A673 (cell line): ENCODE data around the gene TMEM106C. TPM values are rescaled to one million over a fixed set of nuclear protein-coding genes. Genes with fewer than 3 reads are reported as not detected.

Source experiments
- BruUV-seq: library from RNA; stranded (reverse); fragments of 400-500 nt; replicated peaks from 2 replicates; lab custom pipeline; 2021; lab: Mats Ljungman, UMichigan
- CTCF ChIA-PET: fragments of 300-600 bp; sonication (Branson Sonifier 250); formaldehyde crosslinking; loops from one replicate; lab custom pipeline; 2022; ENCODE audit warnings: antibody characterized with exemption; lab: Charles Lee
- POLR2A ChIA-PET: fragments of 300-600 bp; sonication (Branson Sonifier 250); formaldehyde crosslinking; loops from one replicate; lab custom pipeline; 2022; ENCODE audit warnings: antibody characterized with exemption; ENCODE audit not compliant: low non-redundant PET; lab: Charles Lee
- DNase-seq: peaks from one replicate; pipeline ENCODE4 v3.0.0-alpha.2; 2015; ENCODE audit warnings: low spot score
- H3K27ac ChIP-seq: fragments of 200-600 bp; sonication (generic); 2 replicates; pipeline ENCODE4 v1.5.1; 2016; ENCODE audit warnings: mixed run types, low read depth, mild to moderate bottlenecking, mixed read lengths, antibody characterized with exemption, low read length; ENCODE audit not compliant: poor library complexity, severe bottlenecking
- H3K27me3 ChIP-seq: fragments of 200-600 bp; sonication (generic); replicated peaks from 2 replicates; pipeline ENCODE4 v1.6.1; 2017; ENCODE audit warnings: mixed run types, low read depth, mild to moderate bottlenecking, mixed read lengths, antibody characterized with exemption, low read length; ENCODE audit not compliant: insufficient read depth, poor library complexity
- H3K36me3 ChIP-seq: fragments of 200-600 bp; sonication (generic); 2 replicates; pipeline ENCODE4 v1.6.1; 2016; ENCODE audit warnings: mixed run types, mild to moderate bottlenecking, mixed read lengths, antibody characterized with exemption, low read length; ENCODE audit not compliant: insufficient read depth, poor library complexity, severe bottlenecking
- H3K4me1 ChIP-seq: fragments of 200-600 bp; sonication (generic); 2 replicates; pipeline ENCODE4 v1.6.1; 2017; ENCODE audit warnings: mixed run types, mild to moderate bottlenecking, mixed read lengths, antibody characterized with exemption, low read length; ENCODE audit not compliant: insufficient read depth, poor library complexity, severe bottlenecking
- H3K4me3 ChIP-seq: fragments of 200-600 bp; sonication (generic); 2 replicates; pipeline ENCODE4 v1.5.1; 2016; ENCODE audit warnings: low read depth, mixed run types, mild to moderate bottlenecking, mixed read lengths, low read length; ENCODE audit not compliant: poor library complexity, severe bottlenecking
- H3K9me3 ChIP-seq: fragments of 200-600 bp; sonication (generic); 2 replicates; pipeline ENCODE4 v1.6.1; 2016; ENCODE audit warnings: mixed run types, low read depth, mild to moderate bottlenecking, mixed read lengths, antibody characterized with exemption, low read length; ENCODE audit not compliant: poor library complexity, severe bottlenecking
- CTCF ChIP-seq: fragments of 300-800, 200-600 bp; sonication (generic); conservative IDR thresholded peaks from 2 replicates; pipeline ENCODE4 v1.5.1; 2017; ENCODE audit warnings: low read depth, mild to moderate bottlenecking, antibody characterized with exemption, low read length, moderate library complexity, mixed read lengths
- EZH2 ChIP-seq: fragments of 200-600 bp; sonication (generic); IDR thresholded peaks from 2 replicates; pipeline ENCODE4 v1.6.1; 2017; ENCODE audit warnings: borderline replicate concordance, low read depth, mild to moderate bottlenecking, mixed read lengths, antibody characterized with exemption, low read length; ENCODE audit not compliant: poor library complexity, severe bottlenecking
- intact Hi-C: fragments of 100-400 bp; cut with micrococcal nuclease; formaldehyde crosslinking; loops from one replicate; pipeline ENCODE4 v1.10.0; 2022; ENCODE audit not compliant: unreplicated experiment
- total RNA-seq: library from RNA; stranded (reverse); gene quantifications from 2 replicates; pipeline ENCODE4 v1.2.3, GENCODE V29; 2021

Gene TMEM106C
- total RNA-seq, 1 experiment from 2014 or later: 182 TPM

DNA sequence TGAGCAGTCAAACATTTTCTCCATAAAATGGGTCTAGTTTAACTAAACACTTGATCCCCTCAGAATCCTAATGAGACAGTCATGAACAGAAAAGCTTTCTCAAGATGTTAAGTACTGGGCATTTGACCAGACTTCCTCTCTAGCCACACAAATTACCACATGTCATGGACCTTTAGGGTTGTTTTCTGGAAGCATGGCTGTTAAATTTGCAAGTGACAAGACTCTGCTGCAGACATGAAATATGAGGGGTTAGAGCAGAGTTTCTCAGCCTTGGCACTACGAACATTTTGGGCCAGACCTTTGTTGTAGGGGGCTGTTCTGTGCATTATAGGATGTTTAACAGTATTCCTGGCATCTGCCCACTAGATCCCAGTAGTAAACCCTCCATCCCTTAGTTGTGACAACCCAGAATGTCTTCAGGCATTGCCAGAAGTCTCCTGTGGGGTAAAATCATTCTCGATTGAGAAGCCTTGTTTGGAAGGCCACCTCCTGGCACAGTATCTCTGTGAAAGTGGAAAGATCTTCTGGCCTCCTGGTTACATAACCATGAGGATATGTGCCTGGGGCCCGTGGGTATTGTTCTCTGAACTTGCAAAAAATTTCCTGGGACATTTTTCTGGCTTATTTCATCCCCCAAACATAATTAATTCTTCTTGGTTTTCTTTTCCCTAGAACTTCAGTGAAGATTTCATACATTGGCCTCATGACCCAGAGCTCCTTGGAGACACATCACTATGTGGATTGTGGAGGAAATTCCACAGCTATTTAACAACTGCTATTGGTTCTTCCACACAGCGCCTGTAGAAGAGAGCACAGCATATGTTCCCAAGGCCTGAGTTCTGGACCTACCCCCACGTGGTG lies 4.3 kb downstream of the TMEM106C start:
- Histone ChIP-seq H3K36me3 (peaks cover 33% of the 10 kb centered on the region), H3K9me3 (no peaks in the 10 kb centered on the region), H3K4me3 (no peak overlapping the region), H3K4me1 (peaks cover 6% of the 10 kb centered on the region), H3K27me3 (no peaks in the 10 kb centered on the region), H3K27ac (no peak overlapping the region)
- TF ChIP-seq CTCF (no peak), EZH2 (no peak)
- no peak for DNase-seq
- intact Hi-C loops: loop anchor here (10.0 kb wide), 1 partner anchor 217 kb away; the partner anchor contains the start of gene CCDC184
- CTCF ChIA-PET: no interaction called here
- no TSS peak for BruUV-seq
- POLR2A ChIA-PET: no interaction called here

DNA sequence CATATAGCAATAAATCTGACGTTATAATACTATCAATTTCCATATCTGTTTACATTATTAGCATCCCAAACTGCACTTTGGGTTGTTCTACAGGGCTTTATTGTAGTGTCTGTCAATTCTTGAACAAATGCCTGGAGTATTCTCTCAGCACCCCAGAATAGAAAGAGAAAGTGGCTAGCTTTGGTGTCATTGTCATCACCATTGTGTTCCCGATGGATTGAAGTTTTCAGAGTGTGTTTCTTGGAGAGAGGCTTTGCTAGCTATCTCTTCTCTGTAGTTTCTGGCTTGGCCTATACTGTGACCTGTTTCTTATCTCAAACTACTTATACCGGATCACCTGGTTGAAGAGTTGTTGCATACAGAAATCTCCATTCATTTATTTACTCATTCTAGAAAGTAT lies 6.4 kb downstream of the TMEM106C start:
- no TSS peak for BruUV-seq
- Histone ChIP-seq H3K4me1 (no peaks in the 10 kb centered on the region), H3K4me3 (no peak overlapping the region), H3K27ac (no peak overlapping the region), H3K9me3 (no peaks in the 10 kb centered on the region), H3K27me3 (no peaks in the 10 kb centered on the region), H3K36me3 (peaks cover 28% of the 10 kb centered on the region)
- POLR2A ChIA-PET: no interaction called here
- CTCF ChIA-PET: no interaction called here
- TF ChIP-seq EZH2 (no peak), CTCF (no peak)
- intact Hi-C loops: loop anchor here (10.0 kb wide), 1 partner anchor 215 kb away; the partner anchor contains the start of gene CCDC184
- DNase-seq: no peak

DNA sequence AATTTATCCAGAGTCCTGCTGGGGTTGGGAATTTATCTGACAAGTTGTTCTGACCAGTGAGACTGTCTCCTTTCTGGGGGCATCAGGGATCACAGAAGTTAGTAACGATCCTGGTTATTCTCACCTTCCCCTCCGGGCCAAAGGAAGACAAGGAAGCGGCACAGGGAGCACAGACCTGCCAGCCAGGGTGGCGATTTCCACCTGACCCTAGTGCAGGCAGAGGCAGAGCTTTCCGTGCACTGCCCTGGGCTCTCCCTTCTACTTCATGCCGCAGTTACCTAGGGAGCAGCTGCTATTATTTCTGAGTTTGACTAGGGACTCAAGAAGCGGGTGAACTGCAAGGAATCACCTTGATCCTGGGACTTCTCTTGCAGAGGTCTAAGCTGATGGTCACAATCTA lies 7.4 kb downstream of the TMEM106C start:
- no peak overlapping the region for H3K4me3 ChIP-seq
- H3K27me3 ChIP-seq: no peaks in the 10 kb centered on the region
- POLR2A ChIA-PET: no interaction called here
- H3K9me3 ChIP-seq: no peaks in the 10 kb centered on the region
- CTCF ChIA-PET: no interaction called here
- intact Hi-C loops: no loop called here
- no peak overlapping the region for H3K27ac ChIP-seq
- no peak for DNase-seq
- H3K36me3 ChIP-seq: peaks cover 18% of the 10 kb centered on the region
- BruUV-seq: no TSS peak
- no peaks in the 10 kb centered on the region for H3K4me1 ChIP-seq
- TF ChIP-seq CTCF: no peak
- TF ChIP-seq EZH2: no peak
